GM15510 (cell line): ENCODE measurements around the gene EPM2A.

Experiments
- POLR2A ChIP-seq: IDR thresholded peaks from 3 replicates; pipeline ENCODE4 v1.6.1; 2011; ENCODE audit warnings: borderline replicate concordance; ENCODE audit not compliant: insufficient read length; ENCODE audit errors: extremely low read depth

Gene EPM2A

DNA sequence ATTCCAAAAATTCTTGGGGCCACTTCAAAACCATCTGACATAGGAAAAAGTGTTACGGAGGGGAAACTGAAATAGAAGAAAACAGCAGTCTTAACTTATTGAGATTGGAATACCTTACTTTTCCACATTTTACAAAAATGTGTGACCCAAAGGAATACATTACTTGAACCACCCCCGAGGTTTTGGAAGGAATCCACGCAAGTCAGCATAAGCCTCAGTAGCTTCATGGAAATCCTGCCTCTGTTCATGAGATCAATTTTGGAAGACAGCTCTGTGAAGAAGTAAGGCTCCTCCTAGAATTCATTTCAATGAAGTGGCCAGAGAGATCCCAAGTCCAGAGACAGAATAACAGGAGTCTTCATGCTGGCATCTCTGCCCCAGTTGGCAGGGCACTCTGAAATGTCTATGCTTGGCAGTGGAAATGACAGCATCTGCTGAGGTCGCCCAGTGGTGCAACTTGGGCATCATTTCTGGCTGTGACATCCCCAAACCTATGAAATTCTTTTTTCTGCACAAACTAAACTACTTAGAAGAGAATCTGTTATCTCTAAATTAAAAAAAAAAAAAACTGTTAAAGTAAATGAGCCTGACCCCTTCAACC is 132.5 kb downstream of the EPM2A start:
- TF ChIP-seq POLR2A = no peak

- TF ChIP-seq POLR2A = no peak
These were observed 133.9 kb downstream of the EPM2A start for GRCh38 chr6:145601397-145601796.

DNA sequence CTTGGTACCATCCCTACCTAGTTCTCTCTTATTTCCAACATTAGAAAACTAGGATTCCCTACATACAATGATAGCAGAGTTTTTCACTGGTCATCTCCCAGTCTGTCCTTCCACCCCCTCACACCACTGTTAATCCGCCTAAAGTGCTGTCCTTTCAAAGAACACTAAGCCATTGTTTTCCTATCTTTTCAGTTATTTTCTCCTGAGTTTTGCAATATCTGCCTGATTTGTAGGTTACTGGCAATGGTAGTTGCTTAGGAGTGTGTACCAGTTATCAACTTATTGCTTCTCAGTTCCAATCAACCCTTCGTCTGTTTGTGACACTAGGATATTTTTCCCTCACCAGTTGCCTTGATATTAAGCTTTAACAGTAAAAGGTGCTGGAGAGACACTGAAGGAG is 135.0 kb downstream of the EPM2A start:
- TF ChIP-seq POLR2A = no peak

- TF ChIP-seq POLR2A = no peak
These were observed 146.3 kb downstream of the EPM2A start for GRCh38 chr6:145588981-145589380.

- no peak for TF ChIP-seq POLR2A
These were observed 148.0 kb downstream of the EPM2A start for GRCh38 chr6:145587334-145587733.

DNA sequence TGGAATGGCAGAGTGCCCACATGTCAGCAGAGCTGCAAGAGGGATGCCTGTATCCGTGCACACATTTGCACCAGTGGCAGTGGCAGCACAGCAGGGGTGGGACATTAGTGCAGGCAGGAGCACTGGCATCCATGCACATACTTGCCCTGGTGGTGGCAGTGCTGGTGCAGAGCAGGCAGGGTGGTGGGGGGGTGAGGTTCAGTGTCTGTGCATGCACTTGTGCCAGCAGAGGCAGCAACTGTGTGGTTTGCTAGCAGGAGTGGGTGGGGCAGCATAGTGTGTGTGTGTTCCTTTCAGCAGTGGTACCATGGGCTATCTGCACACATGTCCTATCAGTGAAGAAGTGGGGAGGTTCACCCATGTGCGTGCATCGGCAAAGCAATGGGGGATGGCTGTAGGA is 151.6 kb downstream of the EPM2A start:
- no peak for TF ChIP-seq POLR2A
